Measurements from ENCODE around the gene PIK3R6.
A peak's percentile ranks its signal among the peaks of the same experiment; 100 is the strongest.

Gene PIK3R6

GRCh38 chr17:8791248-8791909 lies 76.1 kb downstream of the PIK3R6 start:
- DNase-seq: no peak

- DNase-seq: no peak
These were observed 77.7 kb downstream of the PIK3R6 start for GRCh38 chr17:8789743-8790142.

DNA sequence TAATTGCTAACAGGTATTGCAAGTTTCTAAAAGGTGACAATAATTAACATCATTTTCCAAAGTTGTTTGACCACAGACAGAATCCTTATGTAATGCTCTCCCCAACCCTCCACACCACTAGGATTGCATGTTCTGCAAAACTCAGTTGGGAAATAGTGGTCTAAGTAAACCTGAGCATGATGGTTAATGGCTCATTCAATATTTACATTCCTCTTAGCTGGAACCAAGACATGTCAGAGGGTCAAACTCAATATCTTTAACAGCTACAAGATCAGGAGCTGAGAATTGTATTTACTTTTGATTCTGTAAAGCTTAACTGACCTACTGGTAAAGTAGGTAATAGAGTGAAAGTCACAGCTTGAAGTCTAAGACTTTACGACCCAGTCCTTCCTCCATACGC lies 78.5 kb downstream of the PIK3R6 start:
- no peak for DNase-seq

DNA sequence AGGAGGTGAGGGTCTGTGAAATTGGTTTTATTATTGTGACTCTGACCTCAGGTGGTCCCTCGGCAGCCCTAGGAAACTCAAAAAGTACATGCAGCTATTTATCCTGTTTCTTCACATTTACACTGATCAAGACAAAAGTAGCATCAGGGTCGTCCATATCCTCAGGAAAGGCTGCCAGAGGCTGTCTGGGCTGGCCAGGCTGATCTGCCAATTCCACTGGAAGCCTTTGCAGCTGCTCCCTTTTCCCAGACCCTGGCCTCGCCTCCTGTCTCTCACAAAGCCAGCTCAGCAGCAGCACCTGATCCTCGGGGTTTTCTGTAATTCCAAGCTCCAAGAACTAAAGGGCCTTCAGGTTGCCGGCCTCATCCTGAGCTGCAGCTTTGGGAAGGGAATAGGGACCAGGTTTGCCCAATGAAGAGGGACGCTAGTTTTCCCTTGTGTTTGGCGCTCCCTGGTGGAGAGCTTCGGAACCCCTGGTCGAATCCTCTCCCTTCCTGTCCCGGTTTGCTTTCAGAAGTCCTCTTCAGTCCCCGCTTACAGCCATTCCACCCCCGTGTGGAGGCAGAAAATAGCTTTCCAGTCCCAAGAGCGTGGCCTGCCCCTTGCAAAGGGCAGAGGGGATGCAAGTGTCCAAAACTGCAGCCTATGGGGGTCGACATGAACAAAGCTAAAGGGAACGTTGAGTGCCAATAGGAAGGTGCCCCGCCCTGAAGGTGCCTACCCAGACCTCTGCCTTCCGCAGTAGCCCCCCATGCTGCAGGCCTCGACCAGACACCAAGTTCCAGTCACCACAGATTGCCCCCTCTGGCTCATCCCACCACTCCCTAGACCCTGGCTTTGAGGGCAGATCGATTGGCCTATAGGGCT lies 81.7 kb downstream of the PIK3R6 start:
- DNase-seq: peak; percentile 87

GRCh38 chr17:8782176-8782575 lies 85.3 kb downstream of the PIK3R6 start:
- no peak for DNase-seq

DNA sequence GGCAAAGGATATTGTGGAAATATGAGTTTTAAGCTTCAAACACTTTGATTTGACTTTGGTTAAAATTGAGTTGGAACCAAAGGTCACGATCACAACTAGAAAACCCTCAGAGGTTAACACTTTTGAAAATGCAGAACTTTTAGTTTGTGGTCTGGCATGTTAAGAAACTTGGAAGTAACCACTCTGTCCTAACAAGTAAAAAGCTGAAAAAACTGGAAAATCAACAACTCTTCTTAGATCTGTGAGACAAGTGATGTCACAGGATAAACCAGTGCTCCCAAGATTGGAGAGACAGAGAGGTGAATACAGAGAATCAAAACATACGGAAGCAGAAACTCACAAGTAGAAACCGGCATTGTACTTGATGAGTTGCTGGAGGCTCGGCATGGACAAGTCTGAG lies 85.7 kb downstream of the PIK3R6 start:
- DNase-seq: no peak

DNA sequence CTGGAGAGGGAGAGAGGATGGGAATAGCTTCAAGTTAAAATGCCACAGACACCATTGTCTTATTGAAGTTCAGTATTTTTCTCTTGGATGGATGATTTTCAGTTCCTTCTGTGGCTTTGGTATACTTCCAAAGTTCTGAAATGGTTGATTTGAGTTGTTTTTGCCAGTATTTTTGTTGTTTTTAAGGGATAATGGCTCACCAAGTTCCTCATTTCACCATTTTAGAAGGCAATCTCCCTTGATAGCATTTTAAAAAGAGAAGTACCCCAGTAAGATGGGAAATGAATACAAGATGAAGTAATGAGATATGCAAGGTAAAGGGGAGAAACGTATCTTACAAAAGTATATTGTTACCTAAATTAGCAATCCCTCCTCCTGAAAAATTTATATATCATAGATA lies 90.6 kb downstream of the PIK3R6 start:
- peak; percentile 32 for DNase-seq

- no peak for DNase-seq
These were observed 91.2 kb downstream of the PIK3R6 start for GRCh38 chr17:8776248-8776647.

DNA sequence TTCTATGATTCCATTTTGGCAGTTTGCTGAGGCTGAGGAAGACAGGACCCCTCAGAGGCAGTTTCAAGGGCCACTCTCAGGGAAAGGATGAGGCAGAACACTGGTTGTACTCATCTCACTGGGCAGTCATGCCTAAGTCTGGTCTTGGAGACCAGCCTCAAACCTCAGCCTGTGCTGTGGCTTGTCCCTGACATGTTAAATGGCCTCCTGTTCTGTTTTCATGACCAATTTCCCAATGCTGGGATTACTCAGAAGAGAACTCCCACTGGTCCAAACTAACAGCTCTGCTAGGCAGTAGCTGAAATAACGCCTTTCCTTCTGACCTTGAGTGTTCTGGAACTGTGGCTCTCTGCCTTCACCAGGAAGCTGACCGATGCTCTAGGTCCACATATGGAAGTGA lies 100.7 kb downstream of the PIK3R6 start:
- DNase-seq: no peak

- DNase-seq: no peak
These were observed 105.5 kb downstream of the PIK3R6 start for GRCh38 chr17:8762012-8762411.

DNA sequence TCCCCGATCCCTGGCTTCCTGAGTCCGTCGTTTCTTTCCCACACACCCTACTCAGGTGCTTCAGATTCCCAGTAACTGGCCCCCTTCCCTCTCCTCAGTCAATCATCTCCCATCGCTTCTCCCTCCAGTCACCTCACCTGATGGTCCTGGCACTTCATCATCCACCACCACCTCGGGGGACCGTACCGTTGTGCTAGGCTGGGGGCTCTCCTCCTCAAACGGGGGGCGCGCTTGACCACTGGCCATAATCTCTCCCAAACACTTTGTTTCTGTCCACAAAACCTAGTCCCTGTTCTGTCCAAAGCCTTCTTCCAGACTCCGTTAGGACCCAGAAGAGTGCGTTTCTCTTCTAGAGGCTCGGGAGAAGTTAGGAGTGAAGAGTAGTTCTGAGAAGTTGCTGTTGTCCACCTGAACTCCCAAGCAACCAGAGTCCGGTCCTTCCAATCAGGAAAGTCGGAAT lies 109.3 kb downstream of the PIK3R6 start, which contains the start of gene SPDYE4:
SPDYE4 (minus strand) TSS at position 410 of the 460 bp plus-strand sequence; CDS start at position 246, 164 bp downstream.
- DNase-seq: no peak

DNA sequence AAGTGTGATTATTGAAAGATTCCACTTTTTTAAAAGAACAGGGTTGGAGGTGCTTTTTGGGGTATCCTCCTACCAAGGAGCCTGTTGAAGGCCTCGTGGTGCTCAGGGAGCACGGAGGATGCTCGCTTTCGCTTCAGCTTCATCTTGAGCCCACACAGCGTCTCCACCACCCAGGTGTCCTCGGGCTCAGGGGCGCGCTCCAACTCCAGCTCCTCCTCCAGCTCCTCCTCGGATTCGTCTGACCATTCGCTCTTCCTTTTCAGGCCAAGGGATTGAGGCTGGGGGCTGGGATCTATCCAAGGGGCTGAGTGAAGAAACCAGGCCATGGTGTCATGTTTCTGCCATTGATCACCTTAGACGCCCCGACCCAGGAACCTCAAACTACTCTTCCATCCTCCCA lies 110.3 kb downstream of the PIK3R6 start:
- no peak for DNase-seq

DNA sequence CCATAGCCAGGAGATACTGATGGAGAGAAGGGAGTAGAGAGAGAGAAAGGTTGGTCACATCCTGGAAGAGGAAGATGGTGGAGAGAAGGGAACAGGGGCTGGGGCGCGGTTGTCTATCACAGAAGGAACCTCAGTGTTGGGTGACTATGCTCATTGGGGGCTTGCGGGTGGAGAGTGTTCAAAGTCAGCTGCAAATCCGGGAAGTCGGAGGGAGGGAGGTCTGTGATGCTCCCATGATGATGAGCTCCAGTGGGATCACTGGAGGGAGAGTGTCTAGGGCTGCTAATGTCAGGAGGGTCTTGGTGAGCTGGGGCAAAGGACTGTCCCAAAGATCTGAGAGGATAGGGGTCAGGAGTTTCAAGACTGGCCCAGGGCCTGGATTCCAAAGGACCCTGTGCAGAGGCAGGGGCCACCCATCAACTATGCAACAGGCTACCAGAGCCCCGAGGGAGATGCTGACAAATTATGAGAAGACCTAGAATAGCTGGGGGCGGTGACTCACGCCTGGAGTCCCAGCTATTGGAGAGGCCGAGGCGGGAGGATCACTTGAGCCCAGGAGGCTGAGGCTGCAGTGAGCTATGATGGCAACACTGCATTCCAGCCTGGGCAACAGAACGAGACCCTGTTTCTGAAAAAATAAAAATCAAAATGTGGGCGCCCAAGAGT lies 111.8 kb downstream of the PIK3R6 start:
- DNase-seq: no peak

GRCh38 chr17:8754890-8755289 lies 112.6 kb downstream of the PIK3R6 start:
- DNase-seq: no peak

DNA sequence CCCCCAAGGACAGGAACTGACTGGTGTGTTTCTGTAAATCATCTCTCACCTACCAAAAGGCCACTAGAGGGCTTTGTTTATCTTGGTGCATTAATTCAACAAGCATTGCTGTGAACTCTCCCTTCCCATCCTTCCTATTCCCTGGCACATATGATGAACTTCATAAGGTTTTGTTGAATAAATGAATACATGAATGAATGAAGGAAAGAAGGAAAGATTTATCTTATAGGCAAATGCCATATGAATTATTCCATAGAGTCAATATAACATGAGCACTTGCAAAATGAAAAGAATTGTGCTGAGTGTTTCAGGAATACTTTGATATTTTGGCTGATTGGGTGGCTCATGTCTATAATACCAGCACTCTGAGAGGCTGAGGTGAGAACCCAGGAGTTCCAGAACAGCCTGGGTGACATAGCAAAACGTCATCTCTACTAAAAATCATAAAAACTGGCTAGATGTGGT lies 113.5 kb downstream of the PIK3R6 start:
- DNase-seq: peak; percentile 59

GRCh38 chr17:8753136-8753975 lies 114.1 kb downstream of the PIK3R6 start:
- DNase-seq: no peak
